ENCODE results near the gene PRM1.

PRM1 gene

DNA sequence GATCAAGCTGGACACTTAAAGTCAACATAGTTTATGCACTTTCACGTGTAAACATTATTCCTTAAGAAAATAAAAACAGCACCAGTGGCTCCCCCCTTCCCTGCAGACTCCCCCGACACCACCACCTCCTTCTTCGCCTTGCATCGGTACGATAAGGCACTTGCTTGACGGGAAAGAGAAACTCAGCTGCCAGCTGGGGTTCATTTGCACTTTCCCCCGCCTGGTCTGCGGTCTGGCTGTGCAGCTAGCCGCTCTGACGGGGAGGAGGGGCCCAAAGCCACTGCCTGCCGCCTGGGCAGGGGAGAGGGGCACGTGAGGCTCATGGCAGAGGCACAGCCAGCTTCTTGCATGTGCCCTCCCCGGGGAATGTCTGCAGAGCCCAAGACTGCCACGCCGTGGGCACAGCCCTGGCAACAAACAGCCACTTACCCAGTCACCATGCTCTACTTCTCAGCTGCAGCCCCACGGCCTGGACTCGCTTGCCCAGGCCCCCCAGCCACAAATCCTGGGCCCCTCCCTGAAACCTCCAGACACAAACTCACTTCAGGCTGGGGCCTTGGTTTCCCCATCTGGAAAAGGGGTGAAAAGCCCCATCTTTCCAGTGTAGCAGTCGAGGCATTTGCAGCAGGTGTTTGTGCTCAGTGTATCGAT is 16.5 kb upstream of the PRM1 start:
- H3K79me1 ChIP-seq (ENCODE audit: low read depth, low read length): no peaks in the 10 kb centered on the region
- H2AK5ac ChIP-seq (ENCODE audit: low read depth, low read length): no peak overlapping the region
- no peak overlapping the region for H2BK12ac ChIP-seq (ENCODE audit: low read length)
- no peak overlapping the region for H3K4me2 ChIP-seq (ENCODE audit: insufficient read depth, low read length, poor library complexity, severe bottlenecking)
- no peak overlapping the region for H3K23ac ChIP-seq (ENCODE audit: low read depth, low read length, poor library complexity)
- H4K8ac ChIP-seq (ENCODE audit: low read depth, low read length): no peak overlapping the region
- peak overlapping the region; percentile 90 for H2AFZ ChIP-seq (ENCODE audit: low read length)
- peak overlapping the region; percentile 49 for H3K18ac ChIP-seq (ENCODE audit: low read length)
- H3K36me3 ChIP-seq (replicated peaks in 1 of 2; ENCODE audit: control insufficient read depth in 2 of 2, insufficient read depth in 2 of 2, low read length in 2 of 2): no peaks in the 10 kb centered on the region
- DNase-seq (ENCODE audit: low spot score): no peak
- no peak overlapping the region for H3K27ac ChIP-seq (replicated peaks; ENCODE audit: low read length)
- H2BK120ac ChIP-seq (ENCODE audit: low read depth, low read length): no peak overlapping the region
- peaks cover 2 to 16% of the 10 kb centered on the region in 2 donors for H3K4me1 ChIP-seq (ENCODE audit: control insufficient read depth in 2 of 2, insufficient read depth in 1 of 2, low read depth in 1 of 2, low read length in 2 of 2)
- peak overlapping the region in 1 of 2 donors; percentile 9 for H3K4me3 ChIP-seq (ENCODE audit: low read length in 2 of 2)
- H3K14ac ChIP-seq (ENCODE audit: low read length): no peak overlapping the region
- no peak overlapping the region for H3K9ac ChIP-seq (ENCODE audit: low read depth, low read length, poor library complexity)
- H2BK5ac ChIP-seq (ENCODE audit: low read length): no peak overlapping the region
- H4K91ac ChIP-seq (ENCODE audit: low read depth, low read length, poor library complexity): no peak overlapping the region
- WGBS, 2 donors (ENCODE audit: extremely low coverage in 2 of 2, insufficient read length in 2 of 2, insufficient replicate concordance in 1 of 2): no CpG with 5 or more reads among the region's 19 CpGs
- no peak overlapping the region for H2BK15ac ChIP-seq (ENCODE audit: low read length)
- no peaks in the 10 kb centered on the region for H3K27me3 ChIP-seq (ENCODE audit: control insufficient read depth in 3 of 3, insufficient read depth in 3 of 3, low read depth in 1 of 3, low read length in 3 of 3)
- no peak overlapping the region for H3K4ac ChIP-seq (ENCODE audit: low read length)
- H3K9me3 ChIP-seq (replicated peaks in 1 of 2; ENCODE audit: control insufficient read depth in 2 of 2, insufficient read depth in 1 of 2, low read depth in 1 of 2, low read length in 2 of 2): no peaks in the 10 kb centered on the region

DNA sequence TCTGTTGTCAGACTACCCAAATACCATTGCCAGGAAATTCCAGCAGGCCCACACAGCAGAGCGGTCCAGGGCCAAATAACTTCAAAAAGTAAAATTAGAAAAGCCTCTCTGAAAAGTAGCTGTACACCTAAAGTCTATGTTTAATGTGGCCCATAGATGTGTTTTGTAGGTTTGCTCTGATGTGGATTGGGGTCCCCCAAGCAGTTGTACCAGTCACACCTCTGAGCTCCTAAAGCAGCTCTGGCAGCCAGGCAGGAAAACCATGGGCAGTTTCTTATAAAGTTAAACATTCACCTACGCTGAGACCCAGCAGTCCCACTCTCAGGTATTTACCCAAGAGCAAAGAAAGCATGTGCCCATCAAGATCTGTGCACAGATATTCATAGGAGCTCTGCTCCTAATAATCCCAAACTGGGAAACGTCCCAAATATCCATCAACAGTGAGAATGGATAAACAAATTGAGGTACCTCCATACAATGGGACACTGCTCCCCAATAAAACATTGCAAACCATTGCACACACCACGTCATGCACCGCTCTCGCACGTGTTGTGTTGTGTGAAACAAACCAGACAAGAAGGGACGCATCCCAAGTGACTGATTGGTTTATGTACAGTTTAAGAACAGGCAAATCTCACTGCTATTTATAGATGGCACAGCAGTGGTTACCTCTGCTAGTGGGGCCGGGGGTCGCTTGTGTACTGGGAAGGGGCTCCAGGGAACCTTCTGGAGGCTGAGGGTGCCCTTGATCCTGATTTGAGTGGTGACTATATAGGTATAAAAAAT is 15.8 kb upstream of the PRM1 start:
- H3K9ac ChIP-seq (ENCODE audit: low read depth, low read length, poor library complexity): no peak overlapping the region
- no peak overlapping the region for H4K91ac ChIP-seq (ENCODE audit: low read depth, low read length, poor library complexity)
- no peak overlapping the region for H3K4me3 ChIP-seq (ENCODE audit: low read length in 2 of 2)
- no peak overlapping the region for H2AK5ac ChIP-seq (ENCODE audit: low read depth, low read length)
- peaks cover 2 to 18% of the 10 kb centered on the region in 2 donors for H3K4me1 ChIP-seq (ENCODE audit: control insufficient read depth in 2 of 2, insufficient read depth in 1 of 2, low read depth in 1 of 2, low read length in 2 of 2)
- no peak overlapping the region for H3K14ac ChIP-seq (ENCODE audit: low read length)
- H3K27me3 ChIP-seq (ENCODE audit: control insufficient read depth in 3 of 3, insufficient read depth in 3 of 3, low read depth in 1 of 3, low read length in 3 of 3): no peaks in the 10 kb centered on the region
- peak overlapping the region; percentile 90 for H2AFZ ChIP-seq (ENCODE audit: low read length)
- H2BK5ac ChIP-seq (ENCODE audit: low read length): no peak overlapping the region
- H3K36me3 ChIP-seq (replicated peaks in 1 of 2; ENCODE audit: control insufficient read depth in 2 of 2, insufficient read depth in 2 of 2, low read length in 2 of 2): no peaks in the 10 kb centered on the region
- H3K79me1 ChIP-seq (ENCODE audit: low read depth, low read length): no peaks in the 10 kb centered on the region
- H3K9me3 ChIP-seq (replicated peaks in 1 of 2; ENCODE audit: control insufficient read depth in 2 of 2, insufficient read depth in 1 of 2, low read depth in 1 of 2, low read length in 2 of 2): no peaks in the 10 kb centered on the region
- no peak overlapping the region for H2BK12ac ChIP-seq (ENCODE audit: low read length)
- H3K18ac ChIP-seq (ENCODE audit: low read length): no peak overlapping the region
- no peak overlapping the region for H3K23ac ChIP-seq (ENCODE audit: low read depth, low read length, poor library complexity)
- WGBS, 2 donors (ENCODE audit: extremely low coverage in 2 of 2, insufficient read length in 2 of 2, insufficient replicate concordance in 1 of 2): no CpG with 5 or more reads among the region's 10 CpGs
- H3K4ac ChIP-seq (ENCODE audit: low read length): no peak overlapping the region
- no peak overlapping the region for H2BK120ac ChIP-seq (ENCODE audit: low read depth, low read length)
- no peak overlapping the region for H4K8ac ChIP-seq (ENCODE audit: low read depth, low read length)
- no peak for DNase-seq (ENCODE audit: low spot score)
- H3K27ac ChIP-seq (replicated peaks; ENCODE audit: low read length): no peak overlapping the region
- H2BK15ac ChIP-seq (ENCODE audit: low read length): no peak overlapping the region
- no peak overlapping the region for H3K4me2 ChIP-seq (ENCODE audit: insufficient read depth, low read length, poor library complexity, severe bottlenecking)

- no peak overlapping the region for H2BK5ac ChIP-seq (ENCODE audit: low read length)
- H2AK5ac ChIP-seq (ENCODE audit: low read depth, low read length): no peak overlapping the region
- H3K36me3 ChIP-seq (replicated peaks in 1 of 2; ENCODE audit: control insufficient read depth in 2 of 2, insufficient read depth in 2 of 2, low read length in 2 of 2): no peaks in the 10 kb centered on the region
- H3K4me1 ChIP-seq (ENCODE audit: control insufficient read depth in 2 of 2, insufficient read depth in 1 of 2, low read depth in 1 of 2, low read length in 2 of 2): peaks cover 6 to 21% of the 10 kb centered on the region in 2 donors
- H3K9me3 ChIP-seq (replicated peaks in 1 of 2; ENCODE audit: control insufficient read depth in 2 of 2, insufficient read depth in 1 of 2, low read depth in 1 of 2, low read length in 2 of 2): no peaks in the 10 kb centered on the region
- no peak overlapping the region for H2BK120ac ChIP-seq (ENCODE audit: low read depth, low read length)
- no peak overlapping the region for H3K23ac ChIP-seq (ENCODE audit: low read depth, low read length, poor library complexity)
- H4K8ac ChIP-seq (ENCODE audit: low read depth, low read length): no peak overlapping the region
- H3K14ac ChIP-seq (ENCODE audit: low read length): no peak overlapping the region
- H4K91ac ChIP-seq (ENCODE audit: low read depth, low read length, poor library complexity): no peak overlapping the region
- H2BK12ac ChIP-seq (ENCODE audit: low read length): no peak overlapping the region
- H3K27ac ChIP-seq (replicated peaks; ENCODE audit: low read length): no peak overlapping the region
- H3K18ac ChIP-seq (ENCODE audit: low read length): no peak overlapping the region
- H3K4ac ChIP-seq (ENCODE audit: low read length): no peak overlapping the region
- no CpG with 5 or more reads among the region's 3 CpGs for WGBS, 2 donors (ENCODE audit: extremely low coverage in 2 of 2, insufficient read length in 2 of 2, insufficient replicate concordance in 1 of 2)
- DNase-seq (ENCODE audit: low spot score): no peak
- peak overlapping the region; percentile 39 for H2AFZ ChIP-seq (ENCODE audit: low read length)
- no peak overlapping the region for H3K4me3 ChIP-seq (ENCODE audit: low read length in 2 of 2)
- H3K79me1 ChIP-seq (ENCODE audit: low read depth, low read length): no peaks in the 10 kb centered on the region
- no peak overlapping the region for H3K4me2 ChIP-seq (ENCODE audit: insufficient read depth, low read length, poor library complexity, severe bottlenecking)
- H3K27me3 ChIP-seq (ENCODE audit: control insufficient read depth in 3 of 3, insufficient read depth in 3 of 3, low read depth in 1 of 3, low read length in 3 of 3): no peaks in the 10 kb centered on the region
- H3K9ac ChIP-seq (ENCODE audit: low read depth, low read length, poor library complexity): no peak overlapping the region
- no peak overlapping the region for H2BK15ac ChIP-seq (ENCODE audit: low read length)
These were observed 15.2 kb upstream of the PRM1 start for GRCh38 chr16:11296351-11296705.

- Histone ChIP-seq H3K9me3 (replicated peaks in 1 of 2; ENCODE audit: control insufficient read depth in 2 of 2, insufficient read depth in 1 of 2, low read depth in 1 of 2, low read length in 2 of 2) (no peaks in the 10 kb centered on the region), H3K4me1 (ENCODE audit: control insufficient read depth in 2 of 2, insufficient read depth in 1 of 2, low read depth in 1 of 2, low read length in 2 of 2) (peaks cover 13 to 25% of the 10 kb centered on the region in 2 donors), H2BK120ac (ENCODE audit: low read depth, low read length) (no peak overlapping the region), H3K4me3 (ENCODE audit: low read length in 2 of 2) (no peak overlapping the region), H3K36me3 (replicated peaks in 1 of 2; ENCODE audit: control insufficient read depth in 2 of 2, insufficient read depth in 2 of 2, low read length in 2 of 2) (no peaks in the 10 kb centered on the region), H3K23ac (ENCODE audit: low read depth, low read length, poor library complexity) (no peak overlapping the region), H4K8ac (ENCODE audit: low read depth, low read length) (no peak overlapping the region), H2AK5ac (ENCODE audit: low read depth, low read length) (no peak overlapping the region), H3K27me3 (ENCODE audit: control insufficient read depth in 3 of 3, insufficient read depth in 3 of 3, low read depth in 1 of 3, low read length in 3 of 3) (peaks cover 0 to 2% (median 0%) of the 10 kb centered on the region in 3 experiments), H3K4ac (ENCODE audit: low read length) (no peak overlapping the region), H3K18ac (ENCODE audit: low read length) (no peak overlapping the region), H2BK12ac (ENCODE audit: low read length) (no peak overlapping the region), H2BK5ac (ENCODE audit: low read length) (no peak overlapping the region), H4K91ac (ENCODE audit: low read depth, low read length, poor library complexity) (no peak overlapping the region), H3K9ac (ENCODE audit: low read depth, low read length, poor library complexity) (no peak overlapping the region), H3K27ac (replicated peaks; ENCODE audit: low read length) (no peak overlapping the region), H2AFZ (ENCODE audit: low read length) (no peak overlapping the region), H2BK15ac (ENCODE audit: low read length) (no peak overlapping the region), H3K4me2 (ENCODE audit: insufficient read depth, low read length, poor library complexity, severe bottlenecking) (no peak overlapping the region), H3K14ac (ENCODE audit: low read length) (no peak overlapping the region), H3K79me1 (ENCODE audit: low read depth, low read length) (no peaks in the 10 kb centered on the region)
- no CpG with 5 or more reads among the region's 4 CpGs for WGBS, 2 donors (ENCODE audit: extremely low coverage in 2 of 2, insufficient read length in 2 of 2, insufficient replicate concordance in 1 of 2)
- no peak for DNase-seq (ENCODE audit: low spot score)
These were observed 14.5 kb upstream of the PRM1 start for GRCh38 chr16:11295672-11296071.

All from neuronal stem cell (in vitro differentiated cells).